ENCODE data around the gene COL4A1. TPM values are rescaled to one million over a fixed set of nuclear protein-coding genes. Genes with fewer than 3 reads are reported as not detected.

COL4A1 gene
- polyA plus RNA-seq, 1 of the 3 experiments (the other 2 are of a cell fraction): 30.3 TPM

GRCh38 chr13:110336681-110337080 is 29.7 kb upstream of the COL4A1 start:
- H3K4me1 ChIP-seq (ENCODE audit: control insufficient read depth in 1 of 2, insufficient read depth in 2 of 2, low read depth in 1 of 2, low read length in 1 of 2): peaks cover 0 to 33% of the 10 kb centered on the region in 2 experiments; a peak in 3 of 4 replicates
- no peak overlapping the region for H3K9ac ChIP-seq
- H4K20me1 ChIP-seq (ENCODE audit: insufficient read depth): no peaks in the 10 kb centered on the region
- ChIA-PET POLR2A (no interaction called here), CTCF (interaction anchor here (1.3 kb wide), 1 partner anchor 75 kb away, joined by 3 read pairs; no protein-coding TSS in a partner anchor)
- no peaks in the 10 kb centered on the region for H3K9me3 ChIP-seq
- no peak overlapping the region for H2AFZ ChIP-seq (ENCODE audit: low read depth)
- WGBS (ENCODE audit: low lambda C conversion rate): 82% methylated on average over 5 of the region's 5 CpGs
- no peak for DNase-seq
- no peak overlapping the region for H3K4me2 ChIP-seq
- H3K9me2 ChIP-seq: no peaks in the 10 kb centered on the region
- no peak for TF ChIP-seq RAD21 (IDR thresholded peaks at IDR 0.05; ENCODE audit: low read length)
- TF ChIP-seq, protein P1, sequence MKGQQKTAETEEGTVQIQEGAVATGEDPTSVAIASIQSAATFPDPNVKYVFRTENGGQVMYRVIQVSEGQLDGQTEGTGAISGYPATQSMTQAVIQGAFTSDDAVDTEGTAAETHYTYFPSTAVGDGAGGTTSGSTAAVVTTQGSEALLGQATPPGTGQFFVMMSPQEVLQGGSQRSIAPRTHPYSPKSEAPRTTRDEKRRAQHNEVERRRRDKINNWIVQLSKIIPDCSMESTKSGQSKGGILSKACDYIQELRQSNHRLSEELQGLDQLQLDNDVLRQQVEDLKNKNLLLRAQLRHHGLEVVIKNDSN (IDR thresholded peaks at IDR 0.05; ENCODE audit: borderline replicate concordance, low read depth): no peak
- TF ChIP-seq SMC3 (IDR thresholded peaks at IDR 0.05; ENCODE audit: low read depth, low read length): no peak
- no peak for TF ChIP-seq CHD2 (IDR thresholded peaks at IDR 0.05; ENCODE audit: low read length, partially characterized antibody)
- no peak for TF ChIP-seq YY1 (IDR thresholded peaks at IDR 0.05; ENCODE audit: low read depth)
- TF ChIP-seq GATA2 (CRISPR knock-in tag; IDR thresholded peaks at IDR 0.05): no peak
- no peak for TF ChIP-seq RCOR1 (IDR thresholded peaks at IDR 0.05; ENCODE audit: low read length)
- no peak for TF ChIP-seq RFX5 (IDR thresholded peaks at IDR 0.05; ENCODE audit: low read length)
- TF ChIP-seq EP300 (IDR thresholded peaks at IDR 0.05; ENCODE audit: borderline replicate concordance in 1 of 2, low read depth in 1 of 2, low read length in 1 of 2): no peak
- no peak for TF ChIP-seq REST (IDR thresholded peaks at IDR 0.05; ENCODE audit: low read depth, low read length)
- no peak for TF ChIP-seq ELF1 (IDR thresholded peaks at IDR 0.05)
- TF ChIP-seq, protein P2, sequence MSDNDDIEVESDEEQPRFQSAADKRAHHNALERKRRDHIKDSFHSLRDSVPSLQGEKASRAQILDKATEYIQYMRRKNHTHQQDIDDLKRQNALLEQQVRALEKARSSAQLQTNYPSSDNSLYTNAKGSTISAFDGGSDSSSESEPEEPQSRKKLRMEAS (IDR thresholded peaks at IDR 0.05; ENCODE audit: low read depth): no peak
- TF ChIP-seq GABPA (IDR thresholded peaks at IDR 0.05; ENCODE audit: low read depth): no peak
- no peak for TF ChIP-seq NFIC (IDR thresholded peaks at IDR 0.05; ENCODE audit: borderline replicate concordance)
- TF ChIP-seq, protein P3, sequence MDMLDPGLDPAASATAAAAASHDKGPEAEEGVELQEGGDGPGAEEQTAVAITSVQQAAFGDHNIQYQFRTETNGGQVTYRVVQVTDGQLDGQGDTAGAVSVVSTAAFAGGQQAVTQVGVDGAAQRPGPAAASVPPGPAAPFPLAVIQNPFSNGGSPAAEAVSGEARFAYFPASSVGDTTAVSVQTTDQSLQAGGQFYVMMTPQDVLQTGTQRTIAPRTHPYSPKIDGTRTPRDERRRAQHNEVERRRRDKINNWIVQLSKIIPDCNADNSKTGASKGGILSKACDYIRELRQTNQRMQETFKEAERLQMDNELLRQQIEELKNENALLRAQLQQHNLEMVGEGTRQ (IDR thresholded peaks at IDR 0.05; ENCODE audit: borderline replicate concordance, low read depth, low read length): no peak
- H3K4me3 ChIP-seq (ENCODE audit: low read depth in 2 of 2, low read length in 1 of 2): no peak overlapping the region
- no peak overlapping the region for H3K27ac ChIP-seq (ENCODE audit: low read depth in 2 of 2, low read length in 1 of 2)
- H3K79me2 ChIP-seq (ENCODE audit: insufficient read depth): peaks cover 97% of the 10 kb centered on the region
- H3K36me3 ChIP-seq (replicated peaks in 1 of 2; ENCODE audit: control insufficient read depth in 1 of 2, insufficient read depth in 2 of 2, low read length in 1 of 2): peaks cover 0 to 5% of the 10 kb centered on the region in 2 experiments
- H3K27me3 ChIP-seq (ENCODE audit: insufficient read depth): no peaks in the 10 kb centered on the region
- H3F3A ChIP-seq (replicated peaks; ENCODE audit: insufficient read depth): no peaks in the 10 kb centered on the region
